ENCODE results near the gene GRK5.

- TF ChIP-seq, protein P1, sequence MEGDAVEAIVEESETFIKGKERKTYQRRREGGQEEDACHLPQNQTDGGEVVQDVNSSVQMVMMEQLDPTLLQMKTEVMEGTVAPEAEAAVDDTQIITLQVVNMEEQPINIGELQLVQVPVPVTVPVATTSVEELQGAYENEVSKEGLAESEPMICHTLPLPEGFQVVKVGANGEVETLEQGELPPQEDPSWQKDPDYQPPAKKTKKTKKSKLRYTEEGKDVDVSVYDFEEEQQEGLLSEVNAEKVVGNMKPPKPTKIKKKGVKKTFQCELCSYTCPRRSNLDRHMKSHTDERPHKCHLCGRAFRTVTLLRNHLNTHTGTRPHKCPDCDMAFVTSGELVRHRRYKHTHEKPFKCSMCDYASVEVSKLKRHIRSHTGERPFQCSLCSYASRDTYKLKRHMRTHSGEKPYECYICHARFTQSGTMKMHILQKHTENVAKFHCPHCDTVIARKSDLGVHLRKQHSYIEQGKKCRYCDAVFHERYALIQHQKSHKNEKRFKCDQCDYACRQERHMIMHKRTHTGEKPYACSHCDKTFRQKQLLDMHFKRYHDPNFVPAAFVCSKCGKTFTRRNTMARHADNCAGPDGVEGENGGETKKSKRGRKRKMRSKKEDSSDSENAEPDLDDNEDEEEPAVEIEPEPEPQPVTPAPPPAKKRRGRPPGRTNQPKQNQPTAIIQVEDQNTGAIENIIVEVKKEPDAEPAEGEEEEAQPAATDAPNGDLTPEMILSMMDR (conservative IDR thresholded peaks at IDR 0.05; ENCODE audit: low read depth, low read length), result no peak
- no peak for TF ChIP-seq EZH2 (IDR thresholded peaks at IDR 0.05; ENCODE audit: borderline replicate concordance, low read depth, low read length, poor library complexity, severe bottlenecking)
These were observed 258.7 kb downstream of the GRK5 start for GRCh38 chr10:119466076-119466475.
